ENCODE results near the gene CCDC14.
"Not testable (repeated sequence)": the region's sequence is repeated elsewhere in the genome, so short reads cannot be mapped to it uniquely, and the experiment has no call there.

The CCDC14 gene, protein sequence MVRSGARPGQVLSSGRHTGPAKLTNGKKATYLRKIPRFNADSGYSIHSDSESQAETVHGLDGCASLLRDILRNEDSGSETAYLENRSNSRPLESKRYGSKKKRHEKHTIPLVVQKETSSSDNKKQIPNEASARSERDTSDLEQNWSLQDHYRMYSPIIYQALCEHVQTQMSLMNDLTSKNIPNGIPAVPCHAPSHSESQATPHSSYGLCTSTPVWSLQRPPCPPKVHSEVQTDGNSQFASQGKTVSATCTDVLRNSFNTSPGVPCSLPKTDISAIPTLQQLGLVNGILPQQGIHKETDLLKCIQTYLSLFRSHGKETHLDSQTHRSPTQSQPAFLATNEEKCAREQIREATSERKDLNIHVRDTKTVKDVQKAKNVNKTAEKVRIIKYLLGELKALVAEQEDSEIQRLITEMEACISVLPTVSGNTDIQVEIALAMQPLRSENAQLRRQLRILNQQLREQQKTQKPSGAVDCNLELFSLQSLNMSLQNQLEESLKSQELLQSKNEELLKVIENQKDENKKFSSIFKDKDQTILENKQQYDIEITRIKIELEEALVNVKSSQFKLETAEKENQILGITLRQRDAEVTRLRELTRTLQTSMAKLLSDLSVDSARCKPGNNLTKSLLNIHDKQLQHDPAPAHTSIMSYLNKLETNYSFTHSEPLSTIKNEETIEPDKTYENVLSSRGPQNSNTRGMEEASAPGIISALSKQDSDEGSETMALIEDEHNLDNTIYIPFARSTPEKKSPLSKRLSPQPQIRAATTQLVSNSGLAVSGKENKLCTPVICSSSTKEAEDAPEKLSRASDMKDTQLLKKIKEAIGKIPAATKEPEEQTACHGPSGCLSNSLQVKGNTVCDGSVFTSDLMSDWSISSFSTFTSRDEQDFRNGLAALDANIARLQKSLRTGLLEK

DNA sequence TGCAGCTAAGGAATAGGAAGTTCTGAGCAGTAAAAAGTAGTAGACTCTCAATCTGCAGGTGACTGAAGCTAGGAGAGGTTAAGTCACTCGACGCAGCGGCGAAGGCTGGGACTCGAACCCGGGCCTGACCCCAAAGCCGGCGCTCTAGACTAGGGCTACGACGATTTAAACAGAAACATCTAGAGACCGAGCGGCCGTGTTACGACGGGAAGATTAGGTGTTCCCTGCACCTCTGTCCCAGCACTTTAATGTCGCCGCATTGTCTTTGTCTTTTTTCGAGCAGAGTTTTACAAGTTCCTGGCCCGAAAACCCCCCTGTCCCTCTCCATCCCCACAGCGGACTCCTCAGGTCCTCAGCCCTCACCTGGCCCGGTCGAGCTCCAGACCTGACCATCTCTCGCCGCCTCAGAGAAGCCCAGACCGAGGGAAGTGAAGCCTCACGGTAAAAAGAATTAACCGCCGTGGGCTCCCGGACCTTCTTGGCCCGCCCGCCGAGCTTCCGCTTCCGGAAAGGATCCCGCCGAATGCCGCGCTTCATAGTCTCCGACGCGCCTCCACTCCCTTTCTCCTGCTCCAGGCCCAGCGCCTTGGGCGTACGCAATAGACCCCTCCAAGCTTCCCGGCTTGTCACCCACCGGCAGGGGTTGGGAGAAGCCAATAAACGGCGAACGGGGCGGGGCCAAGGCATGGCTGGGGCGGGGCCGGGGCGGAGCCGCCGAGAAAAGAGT is at the start of gene CCDC14:
Gene CCDC14, minus strand, starts transcription at position 449 of the 727 bp plus-strand sequence. Its CDS starts 56 bp downstream, at position 393.
- peak; percentile 98 for DNase-seq

DNA sequence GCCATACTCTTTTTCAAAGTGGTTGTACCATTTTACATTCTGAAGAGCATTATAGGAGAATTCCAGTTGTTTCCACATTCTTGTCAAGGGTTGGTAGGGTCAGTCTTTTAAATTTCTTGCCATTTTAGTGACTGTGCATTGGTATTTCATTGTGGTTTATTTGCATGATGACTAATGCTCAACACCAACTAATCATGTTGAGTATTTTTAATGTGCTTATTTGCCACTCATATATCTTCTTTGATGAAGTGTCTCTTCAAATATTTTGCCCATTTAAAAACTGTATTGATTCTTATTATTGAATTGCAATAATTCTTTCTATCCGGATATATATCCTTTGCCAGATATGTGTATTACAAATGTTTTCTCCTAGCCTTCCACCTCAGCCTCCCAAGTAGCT is 47.3 kb upstream of the CCDC14 start:
- not testable (repeated sequence) for DNase-seq

- peak; percentile 19 for DNase-seq
Measured at GRCh38 chr3:124007186-124007585, 46.2 kb upstream of the CCDC14 start.

DNA sequence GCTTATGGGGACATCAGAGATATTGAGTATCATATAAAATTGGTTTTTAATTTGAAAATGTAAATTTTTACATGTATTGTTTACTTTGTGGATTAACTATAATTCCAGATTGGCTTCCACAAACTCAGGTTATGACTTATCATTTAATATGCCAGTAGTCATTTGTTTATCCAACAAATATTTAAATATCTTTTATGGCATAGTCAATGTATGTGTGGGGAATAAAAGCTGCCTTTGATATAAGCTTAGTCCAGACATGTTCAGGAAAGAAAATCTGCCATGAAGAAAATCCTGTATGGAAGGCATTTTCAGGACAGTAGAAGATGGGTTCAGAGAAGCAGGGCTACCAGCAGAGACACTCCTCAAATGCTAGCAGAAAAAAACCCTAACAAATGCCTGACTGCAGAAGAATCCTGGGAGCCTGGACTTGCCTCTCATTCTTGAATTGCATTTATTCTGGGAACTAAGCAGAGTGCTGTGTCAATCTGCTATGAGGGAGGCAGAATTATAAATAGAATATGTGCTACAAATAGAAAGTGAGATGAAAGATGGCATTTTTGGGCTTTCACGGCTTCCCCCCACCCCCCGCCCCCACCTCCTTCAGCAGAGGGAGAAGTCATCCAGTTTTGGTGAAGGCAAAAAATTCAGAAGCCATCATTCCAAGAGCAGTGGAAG is 41.5 kb upstream of the CCDC14 start:
- not testable (repeated sequence) for DNase-seq

DNA sequence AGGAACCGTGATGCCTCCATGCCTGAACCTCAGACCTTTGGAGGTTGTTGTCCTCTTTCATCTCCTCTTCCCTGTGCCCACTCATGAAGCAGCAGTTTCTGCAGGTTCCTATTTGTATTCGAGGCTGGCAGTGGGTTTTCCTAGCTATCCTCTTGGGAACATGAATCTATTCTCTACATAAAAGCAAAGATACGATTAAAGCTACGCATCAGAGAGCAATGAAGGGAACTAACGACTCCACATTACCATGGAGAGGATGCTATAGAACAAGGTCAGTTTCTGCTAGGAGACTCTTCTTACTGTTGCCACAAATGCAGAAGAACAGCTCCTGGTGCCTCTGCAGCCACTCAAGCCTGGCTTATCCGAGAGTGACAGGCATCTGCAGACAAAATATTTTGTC is 40.3 kb upstream of the CCDC14 start:
- DNase-seq: not testable (repeated sequence)

DNA sequence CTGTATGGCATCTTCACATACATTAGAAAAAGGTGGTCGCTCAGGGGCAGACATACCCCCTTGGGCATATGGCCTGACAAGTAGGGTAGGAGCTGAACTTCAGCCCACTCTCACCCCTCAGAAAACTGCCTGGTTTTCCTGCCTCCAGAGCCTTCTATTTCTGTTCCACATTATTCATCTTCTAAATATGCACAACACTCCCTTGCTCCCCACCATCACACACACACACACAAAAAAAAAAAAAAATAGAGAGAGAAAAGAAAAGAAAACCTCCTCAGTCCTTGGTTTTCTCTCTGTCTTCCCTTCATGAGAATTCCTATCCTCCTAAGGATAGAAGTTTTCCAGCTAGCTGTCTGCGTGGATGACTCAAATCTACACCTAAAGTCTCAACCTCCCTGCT is 36.5 kb upstream of the CCDC14 start:
- DNase-seq: no peak

DNA sequence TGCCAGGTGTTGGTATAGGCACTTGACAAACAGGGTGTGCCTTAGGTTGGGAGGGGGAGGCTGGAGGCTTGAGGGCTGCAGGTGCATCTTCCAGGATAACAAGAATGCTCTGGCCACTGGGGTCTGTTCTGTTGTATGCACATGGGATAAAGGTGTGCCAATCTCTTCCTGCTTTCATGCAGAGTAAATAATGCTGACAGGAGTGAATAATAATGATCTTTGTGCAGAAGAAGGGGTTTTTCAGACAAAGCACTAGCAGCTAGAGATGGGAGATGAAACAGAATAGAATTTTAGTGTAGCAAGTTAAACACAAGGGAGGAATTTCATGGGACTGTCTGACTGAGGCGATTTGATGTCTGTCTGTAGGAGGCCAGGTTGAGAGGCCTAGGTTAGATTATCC is 32.8 kb upstream of the CCDC14 start:
- no peak for DNase-seq

DNA sequence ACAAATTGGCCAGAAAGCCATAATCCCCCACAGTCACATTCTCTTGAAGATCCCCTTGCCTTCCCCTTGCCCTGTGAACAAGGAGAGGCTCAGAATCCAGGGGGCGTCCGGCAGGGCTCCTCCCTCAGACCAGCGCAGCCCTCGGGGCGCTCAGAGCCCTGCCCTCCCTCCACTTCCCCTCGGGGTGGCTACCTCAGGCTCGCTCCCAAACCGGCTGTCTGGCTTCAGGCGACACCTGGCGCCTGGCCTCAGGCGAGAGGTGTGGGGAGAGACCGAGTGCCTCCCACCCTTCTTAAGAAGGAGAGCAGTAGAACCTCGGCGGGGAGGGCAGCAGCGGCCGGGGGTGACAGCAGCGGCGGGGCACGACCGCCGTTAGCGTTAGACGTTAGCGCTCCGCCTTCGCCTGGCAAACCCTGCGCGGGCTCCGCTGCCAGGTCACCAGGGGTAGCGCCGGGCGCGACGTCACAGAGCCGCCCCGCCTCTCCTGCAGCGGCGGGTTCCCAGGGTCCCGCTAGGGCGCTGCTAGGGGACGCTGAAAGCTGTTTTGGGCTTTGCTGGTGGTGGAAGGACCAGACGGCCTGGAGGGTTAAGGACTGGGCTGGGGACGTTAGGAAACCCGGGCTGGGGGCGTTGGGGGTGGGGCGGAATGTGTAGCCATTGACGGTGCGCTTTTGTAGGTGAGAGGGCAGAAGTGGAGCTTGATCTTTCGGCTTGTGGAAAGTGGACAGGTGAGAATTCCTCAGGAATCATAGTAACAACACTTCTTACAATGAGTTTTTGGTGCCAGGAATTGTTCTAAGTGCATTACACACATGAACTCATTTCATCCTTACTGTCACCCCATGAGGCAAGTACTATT is 30.9 kb upstream of the CCDC14 start, which contains the start of gene ROPN1:
Gene ROPN1, minus strand, starts transcription at position 395 of the 859 bp plus-strand sequence. CDS start 11,643 bp downstream, outside the sequence.
- not testable (repeated sequence) for DNase-seq

DNA sequence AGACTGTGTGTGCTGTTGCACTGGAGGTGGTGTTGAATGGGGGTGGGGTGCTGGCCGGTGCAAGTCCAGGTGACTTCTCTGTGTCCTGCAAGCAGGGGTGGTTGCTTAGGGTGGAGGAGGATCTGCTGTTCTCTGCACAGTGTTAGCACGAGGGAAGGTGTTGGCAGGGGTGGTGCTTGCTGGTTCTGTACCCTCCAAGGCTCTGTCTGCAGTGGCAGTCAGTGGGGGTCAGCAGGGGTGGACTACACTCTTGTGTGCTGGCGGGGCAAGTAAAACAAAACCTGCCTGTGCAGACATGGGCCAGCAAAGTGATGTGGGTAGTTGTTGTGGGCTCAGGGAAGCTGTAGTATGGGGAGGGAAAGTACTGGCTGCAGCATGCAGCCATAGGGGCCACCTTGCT is 25.4 kb upstream of the CCDC14 start:
- no peak for DNase-seq

DNA sequence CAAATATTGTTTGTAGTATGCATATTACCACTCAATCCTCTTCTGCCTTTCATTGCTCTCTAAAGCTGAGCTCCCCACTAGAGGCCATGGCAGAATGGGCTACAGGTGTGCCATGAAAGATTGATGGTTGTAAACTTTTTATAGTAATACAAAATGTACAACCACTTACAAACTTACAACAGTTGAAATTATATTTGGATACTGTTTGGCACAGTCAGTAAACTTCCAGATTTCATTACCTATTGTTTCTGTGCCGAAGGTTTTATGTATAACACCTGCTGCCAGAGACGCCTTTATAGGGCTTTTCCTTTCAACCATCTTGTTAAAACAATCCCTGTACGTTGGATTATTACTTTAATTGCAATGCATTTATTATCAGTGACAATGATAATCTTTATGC is 23.9 kb upstream of the CCDC14 start:
- DNase-seq: no peak

DNA sequence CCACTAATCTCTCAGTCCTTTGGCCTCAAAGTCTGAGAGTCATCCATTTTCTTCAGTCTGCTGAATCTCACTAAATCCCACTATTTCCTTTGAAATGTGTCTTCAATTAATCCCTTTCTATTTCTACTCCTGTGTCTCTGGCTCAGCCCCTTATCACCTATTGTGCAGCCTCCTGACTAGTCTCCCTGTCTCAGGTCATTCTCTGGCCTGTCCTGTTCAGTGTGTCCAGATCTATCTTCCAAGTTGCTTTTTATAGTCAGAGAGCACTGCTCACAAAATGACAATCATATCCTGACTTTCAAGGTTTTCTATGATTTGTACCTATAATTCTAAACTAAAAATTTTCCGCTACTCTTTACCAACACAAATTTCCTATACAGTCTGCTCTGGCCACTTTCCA is 23.3 kb upstream of the CCDC14 start:
- no peak for DNase-seq

DNA sequence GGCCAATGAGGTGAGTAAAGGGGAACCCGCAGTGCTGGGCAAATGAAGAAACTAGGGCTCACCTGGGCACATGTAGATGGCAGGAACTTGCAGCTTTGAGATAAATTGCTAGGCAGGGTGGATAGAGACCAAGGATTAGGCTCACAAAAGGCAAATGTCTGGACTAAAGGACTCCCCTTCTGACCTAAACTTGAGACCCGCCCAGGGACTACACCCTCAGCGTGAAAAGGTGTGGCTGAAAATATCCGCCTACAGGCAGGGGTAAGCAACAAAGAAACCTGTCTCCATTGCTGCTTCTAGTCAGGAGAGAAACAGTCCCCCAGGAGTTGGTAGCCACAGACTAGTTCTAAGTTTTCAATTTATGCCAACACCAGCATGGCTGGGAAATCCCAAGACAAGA is 20.3 kb upstream of the CCDC14 start:
- not testable (repeated sequence) for DNase-seq

GRCh38 chr3:123980539-123980938 is 19.5 kb upstream of the CCDC14 start:
- DNase-seq: no peak

DNA sequence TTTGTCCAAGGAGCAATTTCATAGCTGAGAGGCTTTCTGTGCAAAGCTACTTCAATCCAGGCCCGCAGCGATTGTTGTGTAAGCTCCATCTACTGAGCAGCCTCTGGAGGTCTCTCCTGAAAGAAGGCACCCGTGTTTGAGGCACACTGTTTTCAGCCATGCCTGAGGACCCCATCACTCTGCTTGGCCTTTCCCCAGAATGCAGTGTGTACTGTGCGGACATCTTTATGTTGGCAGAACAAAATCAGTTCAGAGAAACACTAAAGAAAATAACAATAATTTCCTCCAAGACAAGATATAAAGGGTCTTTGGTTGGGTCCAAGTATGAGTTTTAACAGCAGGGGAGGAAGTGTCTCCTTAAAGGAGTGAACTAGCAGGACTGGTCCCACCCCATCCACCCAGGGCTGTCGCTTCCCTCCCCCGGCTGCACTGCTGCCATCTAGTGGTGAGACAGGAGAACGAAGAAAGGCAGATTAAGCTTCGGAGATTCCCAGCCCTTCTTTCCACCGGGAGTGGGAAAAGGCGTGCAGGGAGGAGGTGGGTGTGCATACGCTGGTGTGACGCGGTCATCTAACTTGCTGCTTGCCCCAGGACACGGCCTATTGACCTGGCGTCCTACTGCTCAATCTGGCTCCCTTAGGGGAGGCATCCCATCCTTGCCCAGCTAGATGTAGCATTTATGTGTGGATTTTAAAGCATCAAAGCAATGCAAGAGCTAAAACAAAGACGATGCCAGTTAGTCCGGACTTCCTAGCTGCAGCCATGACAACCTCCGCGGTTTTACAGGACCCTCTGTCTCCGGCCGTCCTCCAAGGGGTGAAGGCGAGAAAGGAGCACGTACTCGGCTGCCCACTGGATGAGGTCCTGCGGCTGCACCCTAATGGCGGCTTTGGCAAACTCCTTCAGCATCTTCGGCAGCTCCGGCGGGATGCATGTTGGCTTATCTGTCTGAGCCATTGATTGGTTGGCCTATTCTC is 18.8 kb upstream of the CCDC14 start:
- not testable (repeated sequence) for DNase-seq

GRCh38 chr3:123976904-123977303 is 15.9 kb upstream of the CCDC14 start:
- DNase-seq: not testable (repeated sequence)

DNA sequence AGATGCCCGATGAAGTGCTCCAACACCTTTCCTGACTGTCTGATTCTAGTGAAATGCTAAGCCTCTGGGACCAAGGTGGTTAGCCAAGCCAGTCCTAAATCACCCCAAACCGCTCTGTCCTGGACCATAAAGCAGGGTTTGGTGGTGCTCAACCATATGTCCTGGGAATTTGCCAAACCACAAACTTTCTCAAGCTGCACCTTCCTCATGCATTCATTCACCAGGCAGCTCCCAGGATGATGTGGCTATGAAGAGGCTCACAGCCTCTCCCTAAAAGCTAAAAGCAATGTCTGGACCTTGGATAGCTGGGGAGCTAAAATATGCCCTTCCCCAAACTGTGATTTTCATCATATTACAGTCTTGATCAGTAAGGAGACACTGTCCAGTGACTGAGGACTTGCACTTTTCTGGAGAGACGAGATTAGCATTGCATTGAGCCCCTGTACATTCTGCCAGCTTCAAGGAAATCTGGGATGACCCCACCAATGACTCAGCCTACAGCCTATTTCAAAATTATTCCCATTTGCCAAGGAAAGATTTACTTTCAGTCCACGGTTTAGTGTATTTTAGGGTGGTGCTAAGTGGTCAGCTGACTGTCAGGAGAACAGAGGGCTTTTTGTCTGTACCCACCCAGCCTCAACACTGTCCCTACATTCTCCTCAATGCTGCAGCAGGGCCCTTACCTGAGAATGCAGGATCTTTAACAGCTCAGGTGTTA is 15.3 kb upstream of the CCDC14 start:
- DNase-seq: not testable (repeated sequence)

GRCh38 chr3:123975030-123975429 is 14.0 kb upstream of the CCDC14 start:
- DNase-seq: not testable (repeated sequence)

GRCh38 chr3:123971406-123971805 is 10.4 kb upstream of the CCDC14 start:
- DNase-seq: no peak

DNA sequence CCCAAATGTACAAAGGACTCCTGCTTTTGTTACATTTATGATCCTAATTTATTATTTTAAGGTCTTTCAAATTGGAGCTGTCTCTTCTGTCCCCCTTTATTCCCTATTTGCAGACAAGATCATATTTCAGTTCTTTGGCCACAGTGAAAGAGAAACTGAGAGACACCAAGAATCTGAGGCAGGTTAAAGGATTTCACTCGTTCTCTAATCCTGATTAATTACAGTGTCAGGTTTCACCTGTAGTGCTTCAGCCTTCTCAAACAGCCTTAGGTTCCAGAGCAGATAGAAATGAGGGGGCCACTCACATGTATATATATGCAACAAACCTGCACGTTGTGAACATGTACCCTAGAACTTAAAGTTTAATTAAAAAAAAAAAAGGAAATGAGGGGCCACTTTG is 6.2 kb upstream of the CCDC14 start:
- DNase-seq: not testable (repeated sequence)

All from hematopoietic multipotent progenitor cell treated with erythropoietin and hydrocortisone succinate and interleukin-3 and kit ligand, for 6 days (in vitro differentiated cells).